HG03060 (cell line): ENCODE results near the gene CHD9.
A peak's percentile ranks its signal among the peaks of the same experiment; 100 is the strongest.

ENCODE experiments used
- ATAC-seq: cut with Tn5 transposase; IDR thresholded peaks from one replicate; pipeline ENCODE4 v1.9.1; 2021; ENCODE audit warnings: low read depth, moderate number of reproducible peaks; ENCODE audit not compliant: unreplicated experiment

The CHD9 gene

GRCh38 chr16:53123747-53124146 lies 69.0 kb downstream of the CHD9 start:
- no peak for ATAC-seq

GRCh38 chr16:53126390-53126789 lies 71.6 kb downstream of the CHD9 start:
- ATAC-seq, result no peak

- ATAC-seq, result no peak
Observed at GRCh38 chr16:53129281-53130158, 74.7 kb downstream of the CHD9 start.

GRCh38 chr16:53130159-53131049 lies 75.6 kb downstream of the CHD9 start:
- peak; percentile 74 for ATAC-seq

- no peak for ATAC-seq
Observed at GRCh38 chr16:53131050-53131362, 76.2 kb downstream of the CHD9 start.

- no peak for ATAC-seq
Observed at GRCh38 chr16:53131363-53132071, 76.7 kb downstream of the CHD9 start.

GRCh38 chr16:53132406-53132805 lies 77.6 kb downstream of the CHD9 start:
- no peak for ATAC-seq

- no peak for ATAC-seq
Observed at GRCh38 chr16:53135329-53135728, 80.5 kb downstream of the CHD9 start.

GRCh38 chr16:53142823-53143568 lies 88.2 kb downstream of the CHD9 start:
- ATAC-seq, result no peak

- ATAC-seq, result no peak
Observed at GRCh38 chr16:53147500-53148065, 92.8 kb downstream of the CHD9 start.

- no peak for ATAC-seq
Observed at GRCh38 chr16:53150769-53151168, 96.0 kb downstream of the CHD9 start.

- ATAC-seq, result no peak
Observed at GRCh38 chr16:53152329-53152728, 97.5 kb downstream of the CHD9 start.

- ATAC-seq, result no peak
Observed at GRCh38 chr16:53153130-53153529, 98.3 kb downstream of the CHD9 start.

- ATAC-seq, result no peak
Observed at GRCh38 chr16:53154513-53154912, 99.7 kb downstream of the CHD9 start.

- ATAC-seq, result no peak
Observed at GRCh38 chr16:53156516-53156915, 101.7 kb downstream of the CHD9 start.

- ATAC-seq, result no peak
Observed at GRCh38 chr16:53159781-53160436, 105.1 kb downstream of the CHD9 start.

GRCh38 chr16:53166099-53166498 lies 111.3 kb downstream of the CHD9 start:
- no peak for ATAC-seq

- no peak for ATAC-seq
Observed at GRCh38 chr16:53168744-53169143, 114.0 kb downstream of the CHD9 start.

- ATAC-seq, result no peak
Observed at GRCh38 chr16:53172517-53172916, 117.7 kb downstream of the CHD9 start.
